ENCODE data around the gene TSPAN5.

- no peak for TF ChIP-seq CTCF (IDR thresholded peaks at IDR 0.05)
- no peak for TF ChIP-seq POLR2A (IDR thresholded peaks at IDR 0.05)
Measured at GRCh38 chr4:98670186-98670585, 11.8 kb upstream of the TSPAN5 start.
